NT2/D1 (cell line): Measurements from ENCODE around the gene SPATA2.

ENCODE experiments used
- YY1 ChIP-seq: IDR thresholded peaks from 2 replicates; pipeline ENCODE4 v1.6.1; 2011; ENCODE audit not compliant: insufficient read length, insufficient read depth
- ZNF274 ChIP-seq: IDR thresholded peaks from 2 replicates; pipeline ENCODE4 v1.6.1; 2011; ENCODE audit warnings: mild to moderate bottlenecking, low read depth, low read length

DNA sequence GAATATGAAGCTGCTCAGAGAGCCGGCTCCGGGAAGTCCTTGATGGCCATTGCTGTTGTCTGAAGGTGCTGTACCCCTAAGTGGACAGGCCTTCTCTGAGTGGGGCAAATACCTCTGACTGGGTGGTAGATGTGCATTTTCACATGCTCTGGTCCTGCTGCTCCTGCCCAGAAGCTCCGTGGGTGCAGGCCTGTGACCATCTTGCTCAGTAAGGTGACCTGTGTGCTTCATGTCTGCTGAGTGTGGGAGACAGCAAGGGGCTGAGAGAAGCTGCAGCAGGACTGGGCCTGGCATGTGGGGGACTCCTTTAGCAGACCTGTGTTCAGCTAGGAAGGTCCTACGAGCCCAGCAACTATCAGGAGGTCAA is 5.0 kb downstream of the SPATA2 start:
- TF ChIP-seq ZNF274, result no peak
- no peak for TF ChIP-seq YY1
